CD4-positive, alpha-beta memory T cell (primary cell): ENCODE data around the gene LPAR3. TPM values are rescaled to one million over a fixed set of nuclear protein-coding genes. Genes with fewer than 3 reads are reported as not detected.

Experiments
- CTCF ChIA-PET: fragments of 350-600 bp; sonication (Branson Sonifier 250); formaldehyde crosslinking; loops from one replicate; lab custom pipeline; 2021; ENCODE audit warnings: inconsistent platforms; ENCODE audit not compliant: partially characterized antibody; lab: Charles Lee
- POLR2A ChIA-PET: fragments of 350-600 bp; sonication (Branson Sonifier 250); formaldehyde crosslinking; loops from one replicate; lab custom pipeline; 2021; ENCODE audit not compliant: partially characterized antibody; lab: Charles Lee
- DNase-seq, 5 donors: peaks; one replicate each; pipeline versions ENCODE4 v3.0.0 to v3.0.0-alpha.2; 2020 to 2022; ENCODE audit warnings: mixed read lengths in 1 of 5
- H3K27ac ChIP-seq: one replicate; pipeline ENCODE4 v1.7.0; 2013; ENCODE audit warnings: low read depth, low read length
- H3K27me3 ChIP-seq: 2 replicates; pipeline ENCODE4 v1.7.0; 2013; ENCODE audit warnings: mild to moderate bottlenecking, low read length, moderate library complexity; ENCODE audit not compliant: insufficient read depth
- H3K36me3 ChIP-seq: 2 replicates; pipeline ENCODE4 v1.7.0; 2013; ENCODE audit warnings: mild to moderate bottlenecking, low read length, moderate library complexity; ENCODE audit not compliant: insufficient read depth
- H3K4me1 ChIP-seq: 2 replicates; pipeline ENCODE4 v1.7.0; 2013; ENCODE audit warnings: mild to moderate bottlenecking, low read length, moderate library complexity; ENCODE audit not compliant: insufficient read depth
- H3K4me3 ChIP-seq, 2 donors: one replicate each; pipeline ENCODE4 v1.7.0; 2013; ENCODE audit warnings: low read length in 2 of 2, mild to moderate bottlenecking in 1 of 2
- H3K9me3 ChIP-seq, 2 donors: one replicate each; pipeline ENCODE4 v1.7.0; 2013; ENCODE audit warnings: low read length in 2 of 2, control low read depth in 1 of 2; ENCODE audit not compliant: control insufficient read depth in 1 of 2
- H3K27ac Mint-ChIP-seq, 7 donors: one replicate each; pipeline ENCODE4 v1.8.0; 2020 to 2021; ENCODE audit warnings: mixed read lengths in 7 of 7, mild to moderate bottlenecking in 6 of 7, inconsistent platforms in 3 of 7, moderate library complexity in 3 of 7
- H3K27me3 Mint-ChIP-seq, 2 donors: one replicate each; pipeline ENCODE4 v1.8.0; 2020 to 2021; ENCODE audit warnings: mixed read lengths in 2 of 2
- H3K36me3 Mint-ChIP-seq, 2 donors: one replicate each; pipeline ENCODE4 v1.8.0; 2020 to 2021; ENCODE audit warnings: mixed read lengths in 2 of 2, inconsistent platforms in 1 of 2, mild to moderate bottlenecking in 1 of 2
- H3K4me1 Mint-ChIP-seq, 4 donors: one replicate each; pipeline ENCODE4 v1.8.0; 2020 to 2021; ENCODE audit warnings: mixed read lengths in 4 of 4, mild to moderate bottlenecking in 1 of 4
- H3K4me3 Mint-ChIP-seq, 8 donors: one replicate each; pipeline ENCODE4 v1.8.0; 2020 to 2021; ENCODE audit warnings: mixed read lengths in 8 of 8, mild to moderate bottlenecking in 7 of 8, moderate library complexity in 6 of 8, inconsistent platforms in 3 of 8
- H3K9me3 Mint-ChIP-seq, 8 donors: one replicate each; pipeline ENCODE4 v1.8.0; 2020 to 2021; ENCODE audit warnings: mixed read lengths in 8 of 8, mild to moderate bottlenecking in 5 of 8, inconsistent platforms in 3 of 8, moderate library complexity in 1 of 8
- intact Hi-C: fragments of 100-400 bp; cut with micrococcal nuclease; formaldehyde crosslinking; loops from one replicate; pipeline ENCODE4 v1.15.1; 2023
- polyA plus RNA-seq, 2 donors: library from polyadenylated mRNA; unstranded; fragments of 300-500 nt; fragmentation: Illumina TruSeq; gene quantifications; one replicate each; pipeline ENCODE4 v1.2.3, GENCODE V29; 2021
- total RNA-seq, 2 experiments: library from RNA; stranded (reverse); gene quantifications; one replicate each; pipeline ENCODE4 v1.2.3, GENCODE V29; 2021

LPAR3 gene
- total and polyA plus RNA-seq, 4 experiments from 2014 or later = 2.4 to 4.1 (median 3.1) TPM

DNA sequence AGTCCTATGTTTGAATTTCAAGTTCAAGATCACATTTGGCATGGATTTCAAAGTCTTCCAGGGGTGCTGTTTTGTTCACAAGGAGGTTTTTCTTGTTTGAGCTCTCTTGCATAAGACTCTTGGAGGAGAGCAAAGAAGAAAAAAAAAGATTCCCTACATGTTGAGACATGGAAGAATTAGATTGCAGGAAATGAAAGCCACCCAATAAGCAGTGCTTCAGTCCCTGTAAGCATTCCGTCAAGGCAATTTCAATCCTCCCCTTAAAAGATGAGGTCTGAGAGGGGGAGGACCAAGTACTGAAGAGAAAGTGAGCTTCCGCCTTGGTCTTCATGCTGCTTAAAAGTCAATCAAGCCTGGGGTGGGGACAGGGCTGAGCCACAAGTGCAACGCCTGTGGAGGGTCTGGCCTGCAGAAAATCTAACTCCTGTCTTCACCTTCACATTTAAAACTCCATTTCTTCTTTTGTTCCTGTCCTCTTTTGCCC lies 50.2 kb downstream of the LPAR3 start:
- ChIA-PET POLR2A (no interaction called here), CTCF (no interaction called here)
- Mint-ChIP-seq H3K36me3 (no peaks in the 10 kb centered on the region), H3K9me3 (peaks cover 0 to 2% (median 0%) of the 10 kb centered on the region in 8 donors), H3K27ac (peak overlapping the region in 1 of 7 donors; percentile 24), H3K27me3 (no peaks in the 10 kb centered on the region), H3K4me3 (no peak overlapping the region), H3K4me1 (peaks cover 6 to 11% (median 9%) of the 10 kb centered on the region in 4 donors)
- Histone ChIP-seq H3K4me3 (no peak overlapping the region), H3K9me3 (no peaks in the 10 kb centered on the region), H3K27ac (no peak overlapping the region), H3K36me3 (no peaks in the 10 kb centered on the region), H3K27me3 (no peaks in the 10 kb centered on the region), H3K4me1 (peaks cover 12% of the 10 kb centered on the region)
- no peak for DNase-seq
- intact Hi-C loops = no loop called here

DNA sequence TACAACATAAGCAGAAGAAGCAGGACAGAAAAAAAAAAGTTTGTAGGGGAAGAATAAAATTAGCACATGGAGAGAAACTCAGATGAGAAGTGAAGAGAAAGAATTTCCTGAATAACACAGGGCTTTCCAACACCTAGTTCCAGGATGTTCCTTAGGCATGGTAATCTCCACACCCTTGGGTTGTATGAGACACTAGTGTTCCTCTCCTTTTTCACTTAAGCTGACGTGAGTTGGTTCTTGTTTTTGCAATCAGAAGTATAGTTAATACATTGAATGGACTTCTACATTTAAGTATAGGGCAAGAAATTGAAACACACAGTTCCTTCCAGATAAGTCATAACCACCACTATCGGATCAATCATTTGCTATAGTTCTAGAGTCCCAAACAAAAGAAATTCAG lies 51.0 kb downstream of the LPAR3 start:
- no peak for DNase-seq
- ChIA-PET POLR2A (no interaction called here), CTCF (no interaction called here)
- Histone ChIP-seq H3K27me3 (no peaks in the 10 kb centered on the region), H3K9me3 (no peaks in the 10 kb centered on the region), H3K4me3 (no peak overlapping the region), H3K27ac (no peak overlapping the region), H3K4me1 (peaks cover 4% of the 10 kb centered on the region), H3K36me3 (no peaks in the 10 kb centered on the region)
- intact Hi-C loops = no loop called here
- Mint-ChIP-seq H3K36me3 (no peaks in the 10 kb centered on the region), H3K27me3 (no peaks in the 10 kb centered on the region), H3K4me3 (no peak overlapping the region), H3K27ac (no peak overlapping the region), H3K4me1 (peaks cover under 1 to 3% (median 1%) of the 10 kb centered on the region in 4 donors), H3K9me3 (peaks cover 0 to 1% (median 0%) of the 10 kb centered on the region in 8 donors)

DNA sequence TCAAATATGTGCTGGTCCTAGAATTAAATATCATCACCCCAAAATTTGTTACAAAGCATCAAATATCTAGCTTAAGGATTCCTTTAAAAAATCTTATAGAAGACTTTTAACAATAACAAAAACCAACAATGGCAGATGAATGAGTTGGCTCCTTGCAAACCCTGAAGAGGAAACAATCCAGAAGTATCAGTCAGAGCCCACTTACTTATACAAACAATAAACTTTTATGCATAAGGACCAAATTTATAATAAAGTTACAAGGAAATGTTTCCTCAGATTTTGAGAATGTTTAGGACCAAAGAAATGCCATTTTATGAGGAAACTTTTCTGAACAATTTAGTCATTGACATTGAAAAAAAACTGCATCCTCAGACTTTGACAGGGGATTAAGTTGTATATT lies 52.7 kb downstream of the LPAR3 start:
- Histone ChIP-seq H3K27me3 (no peaks in the 10 kb centered on the region), H3K36me3 (no peaks in the 10 kb centered on the region), H3K4me3 (no peak overlapping the region), H3K9me3 (no peaks in the 10 kb centered on the region), H3K4me1 (no peaks in the 10 kb centered on the region), H3K27ac (no peak overlapping the region)
- intact Hi-C loops = no loop called here
- no peaks in the 10 kb centered on the region for H3K4me1 Mint-ChIP-seq
- H3K36me3 Mint-ChIP-seq = no peaks in the 10 kb centered on the region
- H3K4me3 Mint-ChIP-seq = no peak overlapping the region
- ChIA-PET POLR2A (no interaction called here), CTCF (no interaction called here)
- no peaks in the 10 kb centered on the region for H3K9me3 Mint-ChIP-seq
- H3K27ac Mint-ChIP-seq = no peak overlapping the region
- DNase-seq = no peak
- H3K27me3 Mint-ChIP-seq = no peaks in the 10 kb centered on the region

DNA sequence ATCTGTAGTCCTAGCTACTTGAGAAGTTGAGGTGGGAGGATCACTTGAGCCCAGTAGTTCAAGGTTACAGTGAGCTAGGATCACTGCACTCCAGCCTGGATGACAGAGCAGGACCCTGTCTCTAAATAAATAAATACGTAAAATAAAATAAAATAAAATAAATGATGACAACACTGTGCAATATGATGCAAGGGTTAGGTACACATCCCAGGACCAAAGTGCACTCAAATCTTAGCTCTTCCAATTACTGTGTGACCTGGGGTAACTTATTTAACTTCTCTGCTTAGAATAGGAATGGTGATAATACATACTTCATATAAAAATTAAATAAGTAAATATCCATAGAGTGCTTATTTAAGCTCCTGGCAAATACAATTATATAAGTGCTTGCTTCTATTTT lies 53.5 kb downstream of the LPAR3 start:
- Mint-ChIP-seq H3K4me1 (no peaks in the 10 kb centered on the region), H3K36me3 (no peaks in the 10 kb centered on the region), H3K4me3 (no peak overlapping the region), H3K27ac (no peak overlapping the region), H3K9me3 (no peaks in the 10 kb centered on the region), H3K27me3 (no peaks in the 10 kb centered on the region)
- DNase-seq = no peak
- intact Hi-C loops = no loop called here
- no peak overlapping the region for H3K27ac ChIP-seq
- no peaks in the 10 kb centered on the region for H3K36me3 ChIP-seq
- no peaks in the 10 kb centered on the region for H3K27me3 ChIP-seq
- H3K4me1 ChIP-seq = no peaks in the 10 kb centered on the region
- H3K4me3 ChIP-seq = no peak overlapping the region
- POLR2A ChIA-PET = no interaction called here
- no peaks in the 10 kb centered on the region for H3K9me3 ChIP-seq
- CTCF ChIA-PET = interaction anchor here (1.2 kb wide), 1 partner anchor 58 kb away, joined by 3 read pairs; no protein-coding TSS in a partner anchor

DNA sequence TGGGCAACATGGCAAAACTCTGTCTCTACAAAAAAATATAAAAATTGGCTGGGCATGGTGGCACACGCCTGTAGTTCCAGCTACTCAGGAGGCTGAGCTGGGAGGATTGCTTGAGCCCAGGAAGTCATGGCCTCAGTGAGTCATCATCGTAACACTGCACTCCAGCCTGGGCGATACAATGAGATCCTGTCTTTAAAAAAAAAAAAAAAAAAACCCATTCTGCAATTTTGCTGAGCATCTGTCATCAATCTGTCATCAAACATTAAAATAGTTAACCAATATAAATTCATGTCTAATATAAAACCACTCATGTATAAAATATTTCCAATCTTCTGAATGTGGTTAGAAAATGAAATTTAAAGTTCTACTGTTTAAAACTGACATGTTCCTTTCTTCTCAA lies 56.9 kb downstream of the LPAR3 start:
- Histone ChIP-seq H3K36me3 (no peaks in the 10 kb centered on the region), H3K27me3 (no peaks in the 10 kb centered on the region), H3K9me3 (no peaks in the 10 kb centered on the region), H3K4me3 (no peak overlapping the region), H3K27ac (no peak overlapping the region), H3K4me1 (no peaks in the 10 kb centered on the region)
- no peak for DNase-seq
- intact Hi-C loops = no loop called here
- Mint-ChIP-seq H3K27ac (no peak overlapping the region), H3K4me1 (no peaks in the 10 kb centered on the region), H3K36me3 (no peaks in the 10 kb centered on the region), H3K27me3 (no peaks in the 10 kb centered on the region), H3K9me3 (no peaks in the 10 kb centered on the region), H3K4me3 (no peak overlapping the region)
- ChIA-PET POLR2A (interaction anchor here (0.6 to 0.7 kb wide), 2 partner anchors 198 to 409 kb away, joined by 3 read pairs; no protein-coding TSS in a partner anchor), CTCF (no interaction called here)

DNA sequence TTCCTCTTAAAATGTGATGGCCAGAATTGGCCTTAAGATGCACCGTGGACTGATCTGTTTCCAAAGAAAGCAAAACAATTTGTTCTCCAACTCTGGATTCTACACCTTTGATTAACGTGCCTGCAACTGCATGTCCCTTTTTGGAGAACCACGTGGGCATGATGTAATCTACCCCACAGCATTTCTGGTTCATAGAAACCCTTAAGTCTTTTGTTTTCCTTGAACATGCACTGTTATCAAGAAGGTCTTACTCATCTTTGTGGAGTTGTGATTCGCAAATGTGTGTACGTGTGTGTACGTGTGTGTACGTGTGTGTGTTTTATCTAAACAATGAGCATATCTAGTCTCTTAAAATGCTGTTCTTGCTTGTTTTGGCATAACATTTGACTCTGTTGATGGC lies 57.8 kb downstream of the LPAR3 start:
- Mint-ChIP-seq H3K27me3 (no peaks in the 10 kb centered on the region), H3K4me1 (no peaks in the 10 kb centered on the region), H3K9me3 (no peaks in the 10 kb centered on the region), H3K27ac (no peak overlapping the region), H3K4me3 (no peak overlapping the region), H3K36me3 (no peaks in the 10 kb centered on the region)
- Histone ChIP-seq H3K27ac (no peak overlapping the region), H3K4me1 (no peaks in the 10 kb centered on the region), H3K9me3 (no peaks in the 10 kb centered on the region), H3K36me3 (no peaks in the 10 kb centered on the region), H3K27me3 (no peaks in the 10 kb centered on the region), H3K4me3 (no peak overlapping the region)
- ChIA-PET CTCF (no interaction called here), POLR2A (no interaction called here)
- DNase-seq = no peak
- intact Hi-C loops = no loop called here

DNA sequence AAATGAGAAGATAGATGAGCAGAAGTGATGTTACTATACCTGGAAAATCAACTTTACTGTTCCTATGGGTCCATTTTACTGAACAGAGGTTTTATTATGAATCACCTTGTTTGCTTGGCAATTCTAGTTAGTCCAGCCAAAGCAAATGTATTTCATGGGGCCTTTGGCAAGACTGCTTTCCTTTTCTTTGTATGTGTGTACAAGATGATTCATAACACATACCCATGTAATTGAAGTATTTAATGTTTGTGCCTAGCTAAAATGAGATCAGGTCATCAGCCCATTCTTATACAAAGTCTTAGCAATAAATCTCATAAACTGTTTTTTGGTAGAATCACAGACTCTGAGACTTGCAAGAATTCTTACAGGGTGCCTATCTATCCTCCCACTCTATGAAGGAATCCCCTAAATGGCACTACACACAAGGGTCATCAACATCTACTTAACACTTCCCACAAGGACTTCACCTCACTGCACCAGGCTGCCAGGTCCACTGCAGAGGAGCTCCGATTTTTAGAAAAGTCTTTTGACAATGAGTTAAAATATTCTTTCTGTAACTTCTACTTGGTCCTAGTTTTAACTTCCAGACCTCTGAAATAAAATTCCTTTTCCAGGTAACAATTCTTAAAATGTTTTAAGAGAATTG lies 58.5 kb downstream of the LPAR3 start:
- no peak for DNase-seq
- ChIA-PET CTCF (no interaction called here), POLR2A (no interaction called here)
- Histone ChIP-seq H3K27me3 (no peaks in the 10 kb centered on the region), H3K4me1 (no peaks in the 10 kb centered on the region), H3K27ac (no peak overlapping the region), H3K36me3 (no peaks in the 10 kb centered on the region), H3K4me3 (no peak overlapping the region), H3K9me3 (no peaks in the 10 kb centered on the region)
- intact Hi-C loops = no loop called here
- Mint-ChIP-seq H3K27me3 (peaks cover 0 to 2% of the 10 kb centered on the region in 2 donors), H3K9me3 (no peaks in the 10 kb centered on the region), H3K36me3 (no peaks in the 10 kb centered on the region), H3K4me1 (no peaks in the 10 kb centered on the region), H3K4me3 (no peak overlapping the region), H3K27ac (no peak overlapping the region)
